SK-N-MC (cell line): ENCODE data around the gene DUOX2.

Experiments used
- EZH2 ChIP-seq: fragments of 200-600 bp; sonication (generic); IDR thresholded peaks from one replicate; pipeline ENCODE4 v1.6.1; 2017; ENCODE audit warnings: antibody characterized with exemption
- FOXP2 ChIP-seq: optimal IDR thresholded peaks from 2 replicates; pipeline ENCODE3; 2011; ENCODE audit warnings: mild to moderate bottlenecking, moderate library complexity; ENCODE audit not compliant: insufficient read depth; ENCODE audit errors: extremely low read length, control extremely low read depth
- POLR2AphosphoS5 ChIP-seq: IDR thresholded peaks from 2 replicates; pipeline ENCODE4 v1.6.1; 2012; ENCODE audit warnings: mild to moderate bottlenecking, low read depth, low read length, borderline replicate concordance

- no peak for TF ChIP-seq POLR2AphosphoS5
- no peak for TF ChIP-seq EZH2
- TF ChIP-seq FOXP2, result no peak
Observed at GRCh38 chr15:45114076-45114750, at the start of gene DUOX2, which contains the start of gene DUOXA2.
